Sciatic nerve (tissue), 1 donor: ENCODE results near the gene TYK2. TPM values are rescaled to one million over a fixed set of nuclear protein-coding genes. Genes with fewer than 3 reads are reported as not detected.

Source experiments
- microRNA-seq: library from miRNA; unstranded; fragments of <30 nt; microRNA quantifications from one replicate; pipeline ENCODE4 v1.2.0, GENCODE V29; 2020
- total RNA-seq: library from RNA; stranded (reverse); fragmentation: NEBNext Ultra II Directional; extraction: Animal tissue kit (Norgen Biotek cat#: 25700); gene quantifications from one replicate; pipeline ENCODE4 v1.2.1, GENCODE V29; 2021
- donor health status: DM: no; HTN: no; CAD: no.

Gene TYK2
- total RNA-seq, 1 donor from 2014 or later, result 128 TPM

Small RNA genes lying within 50 kb of the gene (microRNA-seq; reads per million reads assigned to microRNA genes)
- gene MIR1181, result not detected

Other genes starting within 250 kb of the TYK2 start
- 70.8 TPM for gene DNMT1, start 185.6 kb downstream of the TYK2 start, total RNA-seq
- gene S1PR2, start 149.2 kb downstream of the TYK2 start, total RNA-seq, result 15.9 TPM
- gene MRPL4, start 128.4 kb downstream of the TYK2 start, total RNA-seq, result 29.3 TPM
- gene ICAM1, start 109.5 kb downstream of the TYK2 start, total RNA-seq, result 30.7 TPM
- not detected for gene ICAM4, start 93.6 kb downstream of the TYK2 start, total RNA-seq
- 1.6 TPM for gene ICAM5, start 90.6 kb downstream of the TYK2 start, total RNA-seq
- gene ZGLP1, start 70.8 kb downstream of the TYK2 start, total RNA-seq, result 5.7 TPM
- 15.2 TPM for gene FDX2, start 64.6 kb downstream of the TYK2 start, total RNA-seq
- gene RAVER1, start 47.0 kb downstream of the TYK2 start, total RNA-seq, result 20.3 TPM
- 10.5 TPM for gene ICAM3, start 40.9 kb downstream of the TYK2 start, total RNA-seq
- gene CDC37, start 23.0 kb upstream of the TYK2 start, total RNA-seq, result 128 TPM
- 11.0 TPM for gene PDE4A, start 40.0 kb upstream of the TYK2 start, total RNA-seq
- 63.9 TPM for gene KEAP1, start 122.8 kb upstream of the TYK2 start, total RNA-seq
- 0.53 TPM for gene S1PR5, start 136.9 kb upstream of the TYK2 start, total RNA-seq
- 15.1 TPM for gene ATG4D, start 163.3 kb upstream of the TYK2 start, total RNA-seq
- 25.0 TPM for gene KRI1, start 185.4 kb upstream of the TYK2 start, total RNA-seq
- gene CDKN2D, start 188.4 kb upstream of the TYK2 start, total RNA-seq, result 14.9 TPM
- not detected for gene AP1M2, start 206.7 kb upstream of the TYK2 start, total RNA-seq
- 281 TPM for gene SLC44A2, start 245.0 kb upstream of the TYK2 start, total RNA-seq